Measurements from ENCODE around the gene ATIC.
"Not testable (repeated sequence)": the region's sequence is repeated elsewhere in the genome, so short reads cannot be mapped to it uniquely, and the experiment has no call there.

Gene ATIC

GRCh38 chr2:215316336-215316735 is 4.5 kb downstream of the ATIC start:
- DNase-seq: no peak

- DNase-seq: no peak
Observed at GRCh38 chr2:215319500-215319899, 7.6 kb downstream of the ATIC start.

GRCh38 chr2:215320102-215320501 is 8.2 kb downstream of the ATIC start:
- DNase-seq: no peak

- no peak for DNase-seq
Observed at GRCh38 chr2:215320679-215321078, 8.8 kb downstream of the ATIC start.

GRCh38 chr2:215324811-215325210 is 13.0 kb downstream of the ATIC start:
- DNase-seq: no peak

GRCh38 chr2:215328066-215328465 is 16.2 kb downstream of the ATIC start:
- DNase-seq: no peak

GRCh38 chr2:215332872-215333595 is 21.2 kb downstream of the ATIC start:
- no peak for DNase-seq

GRCh38 chr2:215338883-215339679 is 27.2 kb downstream of the ATIC start:
- no peak for DNase-seq

- DNase-seq: no peak
Observed at GRCh38 chr2:215347878-215348277, 36.0 kb downstream of the ATIC start.

GRCh38 chr2:215352602-215353001 is 40.7 kb downstream of the ATIC start:
- no peak for DNase-seq

GRCh38 chr2:215354771-215355695 is 43.2 kb downstream of the ATIC start:
- DNase-seq: no peak

GRCh38 chr2:215355801-215356200 is 43.9 kb downstream of the ATIC start:
- no peak for DNase-seq

- no peak for DNase-seq
Observed at GRCh38 chr2:215356334-215356947, 44.6 kb downstream of the ATIC start.

GRCh38 chr2:215356948-215357461 is 45.1 kb downstream of the ATIC start:
- no peak for DNase-seq

- no peak for DNase-seq
Observed at GRCh38 chr2:215357660-215358059, 45.8 kb downstream of the ATIC start.

GRCh38 chr2:215358312-215358845 is 46.5 kb downstream of the ATIC start:
- no peak for DNase-seq

GRCh38 chr2:215358891-215359575 is 47.2 kb downstream of the ATIC start:
- no peak for DNase-seq

- no peak for DNase-seq
Observed at GRCh38 chr2:215359576-215359922, 47.7 kb downstream of the ATIC start.

- DNase-seq: not testable (repeated sequence)
Observed at GRCh38 chr2:215360059-215360458, 48.2 kb downstream of the ATIC start.

- no peak for DNase-seq
Observed at GRCh38 chr2:215360596-215360995, 48.7 kb downstream of the ATIC start.

GRCh38 chr2:215361211-215361875 is 49.5 kb downstream of the ATIC start:
- no peak for DNase-seq
